GM06990 (cell line): ENCODE measurements around the gene PRDM9.

Experiments used
- DNase-seq: peaks from one replicate; pipeline ENCODE4 v3.0.0-alpha.2; 2011; ENCODE audit not compliant: insufficient read length; ENCODE audit errors: extremely low read depth
- H3K27me3 ChIP-seq: replicated peaks from 2 replicates; pipeline ENCODE4 v1.6.0; 2011; ENCODE audit warnings: low read length; ENCODE audit not compliant: control insufficient read depth, insufficient read depth
- H3K36me3 ChIP-seq: 2 replicates; pipeline ENCODE4 v1.5.1; 2011; ENCODE audit warnings: low read length; ENCODE audit not compliant: control insufficient read depth, insufficient read depth
- H3K4me3 ChIP-seq: replicated peaks from 2 replicates; pipeline ENCODE4 v1.5.1; 2011; ENCODE audit warnings: low read depth, mild to moderate bottlenecking, control low read depth, low read length
- TF ChIP-seq, protein P1 (sequence below): IDR thresholded peaks from 2 replicates; pipeline ENCODE4 v1.5.1; 2011; ENCODE audit warnings: low read length, control low read depth, mild to moderate bottlenecking, inconsistent platforms; ENCODE audit not compliant: insufficient read depth, poor library complexity, severe bottlenecking

PRDM9 gene

DNA sequence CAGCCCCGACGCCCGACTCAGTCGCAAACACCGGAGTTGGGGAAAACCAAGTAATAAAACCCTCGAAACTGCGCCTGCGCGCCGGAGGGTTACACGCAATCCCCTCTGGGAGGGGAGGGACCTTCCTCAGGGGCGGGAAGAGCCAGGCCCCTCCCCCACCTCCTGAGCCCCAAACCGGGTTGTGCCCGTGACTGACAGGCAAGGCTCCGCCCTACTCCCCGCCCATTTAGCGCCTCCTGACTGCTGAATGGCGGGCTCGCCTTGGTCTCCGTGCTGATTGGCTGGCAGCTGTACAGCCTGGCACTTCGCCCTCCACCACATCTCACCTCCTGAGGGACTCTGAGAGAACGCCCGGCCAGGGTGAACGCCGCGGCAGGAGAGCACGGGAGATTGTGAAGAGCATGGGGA, at the start of gene PRDM9:
TSS of gene PRDM9 (plus strand) at position 332 of the 408 bp plus-strand sequence. CDS start 1,425 bp downstream, outside the sequence.
- no peak within 1 kb of the TSS for H3K4me3 ChIP-seq
- H3K27me3 ChIP-seq, result no peaks in the 10 kb centered on the region
- H3K36me3 ChIP-seq, result no peaks in the 10 kb centered on the region
- TF ChIP-seq, protein P1, sequence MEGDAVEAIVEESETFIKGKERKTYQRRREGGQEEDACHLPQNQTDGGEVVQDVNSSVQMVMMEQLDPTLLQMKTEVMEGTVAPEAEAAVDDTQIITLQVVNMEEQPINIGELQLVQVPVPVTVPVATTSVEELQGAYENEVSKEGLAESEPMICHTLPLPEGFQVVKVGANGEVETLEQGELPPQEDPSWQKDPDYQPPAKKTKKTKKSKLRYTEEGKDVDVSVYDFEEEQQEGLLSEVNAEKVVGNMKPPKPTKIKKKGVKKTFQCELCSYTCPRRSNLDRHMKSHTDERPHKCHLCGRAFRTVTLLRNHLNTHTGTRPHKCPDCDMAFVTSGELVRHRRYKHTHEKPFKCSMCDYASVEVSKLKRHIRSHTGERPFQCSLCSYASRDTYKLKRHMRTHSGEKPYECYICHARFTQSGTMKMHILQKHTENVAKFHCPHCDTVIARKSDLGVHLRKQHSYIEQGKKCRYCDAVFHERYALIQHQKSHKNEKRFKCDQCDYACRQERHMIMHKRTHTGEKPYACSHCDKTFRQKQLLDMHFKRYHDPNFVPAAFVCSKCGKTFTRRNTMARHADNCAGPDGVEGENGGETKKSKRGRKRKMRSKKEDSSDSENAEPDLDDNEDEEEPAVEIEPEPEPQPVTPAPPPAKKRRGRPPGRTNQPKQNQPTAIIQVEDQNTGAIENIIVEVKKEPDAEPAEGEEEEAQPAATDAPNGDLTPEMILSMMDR, result no peak
- DNase-seq, result peak; percentile 0

DNA sequence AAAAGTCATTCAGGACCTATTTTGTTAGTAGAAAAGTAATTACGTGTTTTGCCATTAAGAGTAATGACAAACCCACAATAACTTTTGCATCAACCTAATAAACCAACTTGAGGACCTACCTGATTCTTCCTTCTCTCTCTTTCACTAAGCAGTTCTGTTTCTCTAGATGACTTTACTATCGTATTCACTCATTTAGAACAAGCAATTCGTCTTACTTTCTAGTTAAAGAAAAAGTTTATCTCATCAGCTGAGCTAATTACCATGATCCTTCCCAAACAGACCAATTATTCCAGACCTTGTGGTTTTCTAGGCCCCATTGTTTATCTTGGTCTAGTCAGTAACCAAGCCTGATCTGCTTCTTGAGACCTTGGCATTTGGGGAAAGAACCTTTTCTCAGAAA, 49.6 kb upstream of the PRDM9 start:
- H3K27me3 ChIP-seq, result no peaks in the 10 kb centered on the region
- no peak overlapping the region for H3K4me3 ChIP-seq
- TF ChIP-seq, protein P1, result no peak
- no peaks in the 10 kb centered on the region for H3K36me3 ChIP-seq
- DNase-seq, result no peak

DNA sequence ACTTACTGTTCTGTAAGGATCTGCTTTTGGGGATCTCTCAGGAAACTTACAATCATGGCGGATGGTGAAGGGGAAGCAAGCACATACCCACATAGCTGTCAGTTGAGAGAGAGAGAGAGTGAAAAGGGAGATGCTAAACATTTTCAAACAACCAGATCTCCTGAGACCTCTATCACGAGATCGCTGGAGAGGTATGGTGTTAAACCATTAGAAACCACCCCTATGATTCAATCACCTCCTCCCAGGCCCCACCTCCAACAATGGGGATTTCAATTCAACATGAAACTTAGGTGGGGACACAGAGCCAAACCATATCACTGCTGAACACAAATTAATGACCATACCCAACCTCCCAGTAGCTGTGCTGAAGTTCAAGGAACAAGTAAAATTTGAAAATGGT, 48.2 kb upstream of the PRDM9 start:
- Histone ChIP-seq H3K36me3 (no peaks in the 10 kb centered on the region), H3K27me3 (no peaks in the 10 kb centered on the region), H3K4me3 (no peak overlapping the region)
- TF ChIP-seq, protein P1, result no peak
- no peak for DNase-seq

DNA sequence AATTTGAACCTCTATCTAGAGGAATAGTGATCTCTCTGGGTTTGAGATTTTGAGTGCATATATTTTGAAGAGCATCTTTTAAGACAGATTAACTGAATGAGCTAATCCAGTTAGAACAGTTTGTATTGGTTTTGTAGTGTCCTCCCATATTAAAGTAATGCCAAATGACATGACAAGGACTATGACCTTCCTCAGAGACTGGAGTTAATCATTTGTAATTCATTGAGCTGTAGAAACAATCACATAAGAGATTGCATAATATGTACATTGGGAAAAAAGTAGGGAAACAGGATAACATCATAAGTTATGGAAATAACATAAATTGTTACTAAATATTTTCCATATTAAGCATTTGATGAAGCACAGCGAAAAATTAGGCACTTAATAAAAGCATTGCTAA, 45.8 kb upstream of the PRDM9 start:
- no peak for DNase-seq
- H3K4me3 ChIP-seq, result no peak overlapping the region
- TF ChIP-seq, protein P1, result no peak
- H3K27me3 ChIP-seq, result no peaks in the 10 kb centered on the region
- no peaks in the 10 kb centered on the region for H3K36me3 ChIP-seq

- H3K36me3 ChIP-seq, result no peaks in the 10 kb centered on the region
- no peaks in the 10 kb centered on the region for H3K27me3 ChIP-seq
- TF ChIP-seq, protein P1, result no peak
- H3K4me3 ChIP-seq, result no peak overlapping the region
- DNase-seq, result no peak
These were observed 41.0 kb upstream of the PRDM9 start for GRCh38 chr5:23466401-23466912.

DNA sequence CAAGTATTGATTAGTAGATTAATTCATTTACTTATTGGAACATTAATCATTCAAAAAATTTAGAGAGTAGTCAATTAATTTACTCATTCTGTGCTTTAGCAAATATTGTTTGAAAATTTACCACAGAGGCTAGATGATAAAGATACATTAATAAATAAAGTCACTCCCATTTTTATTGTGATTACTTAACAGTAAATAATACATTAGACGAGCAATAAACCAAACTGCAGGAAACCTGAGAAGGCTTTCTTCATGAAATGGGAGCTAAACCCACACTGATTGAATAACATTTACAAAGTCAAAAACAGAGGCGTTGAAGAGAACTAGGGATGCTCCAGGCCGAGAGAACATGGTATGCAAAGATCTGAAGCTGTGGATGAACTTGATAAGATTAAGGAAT, 38.8 kb upstream of the PRDM9 start:
- no peak for DNase-seq
- no peaks in the 10 kb centered on the region for H3K27me3 ChIP-seq
- TF ChIP-seq, protein P1, result no peak

More for the DNA sequence above, 38.8 kb upstream of the PRDM9 start:
- no peaks in the 10 kb centered on the region for H3K36me3 ChIP-seq
- H3K4me3 ChIP-seq, result no peak overlapping the region
